A172 (cell line): ENCODE results near the gene GSTA2. TPM values are rescaled to one million over a fixed set of nuclear protein-coding genes. Genes with fewer than 3 reads are reported as not detected.
"Not testable (repeated sequence)": the region's sequence is repeated elsewhere in the genome, so short reads cannot be mapped to it uniquely, and the experiment has no call there.

Experiments used
- DNase-seq: peaks from one replicate; pipeline ENCODE4 v3.0.0-alpha.2; 2015; ENCODE audit warnings: low spot score
- total RNA-seq: library from RNA; depleted of rRNA; stranded (reverse); fragments of >200 nt; shearing (Covaris generic); gene quantifications from 2 replicates; pipeline ENCODE4 v1.2.3, GENCODE V29; 2014; rRNA removed

Gene GSTA2
- not detected in 2 replicates for total RNA-seq

DNA sequence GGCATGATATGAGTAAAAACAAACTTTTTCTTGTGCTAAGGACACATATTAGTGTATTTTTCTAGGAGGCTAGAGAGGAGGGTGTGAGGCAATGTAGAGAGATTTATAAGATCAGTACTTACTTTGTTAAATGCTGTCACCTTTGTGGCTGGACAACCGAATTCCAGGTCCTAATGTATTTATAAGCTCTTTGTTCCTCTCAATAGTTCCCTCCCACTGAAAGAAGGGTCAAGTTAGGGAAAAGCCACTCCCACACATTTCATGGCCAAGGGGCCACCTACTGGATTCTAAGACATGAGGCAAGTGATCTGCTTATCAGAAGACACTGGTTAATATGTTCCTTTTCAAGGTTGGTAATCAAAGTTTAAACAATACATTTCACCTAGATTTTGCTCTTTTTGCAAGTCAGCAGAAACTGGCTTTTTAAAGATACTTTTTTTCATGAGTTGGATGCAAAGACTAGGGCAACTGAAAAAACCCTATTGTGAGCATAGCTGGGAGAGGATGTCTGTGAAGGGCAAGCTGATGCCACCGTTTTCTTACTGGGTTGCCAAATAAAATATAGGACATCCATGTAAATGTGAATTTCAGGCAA lies at the start of gene GSTA2:
Gene GSTA2, minus strand, starts transcription at position 154 of the 595 bp plus-strand sequence. CDS start 5,528 bp downstream, outside the sequence.
- DNase-seq = not testable (repeated sequence)

DNA sequence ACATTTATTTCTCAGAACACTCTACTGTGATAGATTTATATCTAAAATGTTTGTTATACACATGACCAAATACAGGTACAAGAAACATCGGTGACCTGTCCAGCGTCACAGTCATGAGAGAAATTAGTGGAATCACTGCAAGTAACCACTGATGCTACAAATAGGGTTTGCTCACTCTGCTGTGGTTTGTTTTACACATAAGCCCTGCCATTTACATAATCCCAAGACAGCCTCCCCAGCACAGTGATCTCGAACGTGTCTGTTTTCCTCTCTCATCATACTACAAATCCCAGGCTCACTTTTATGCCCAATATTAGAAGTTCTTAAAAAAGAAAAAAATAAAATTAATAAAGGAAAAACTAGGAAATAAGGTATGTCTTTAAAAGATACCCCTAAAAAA lies 46.5 kb upstream of the GSTA2 start:
- DNase-seq = not testable (repeated sequence)

DNA sequence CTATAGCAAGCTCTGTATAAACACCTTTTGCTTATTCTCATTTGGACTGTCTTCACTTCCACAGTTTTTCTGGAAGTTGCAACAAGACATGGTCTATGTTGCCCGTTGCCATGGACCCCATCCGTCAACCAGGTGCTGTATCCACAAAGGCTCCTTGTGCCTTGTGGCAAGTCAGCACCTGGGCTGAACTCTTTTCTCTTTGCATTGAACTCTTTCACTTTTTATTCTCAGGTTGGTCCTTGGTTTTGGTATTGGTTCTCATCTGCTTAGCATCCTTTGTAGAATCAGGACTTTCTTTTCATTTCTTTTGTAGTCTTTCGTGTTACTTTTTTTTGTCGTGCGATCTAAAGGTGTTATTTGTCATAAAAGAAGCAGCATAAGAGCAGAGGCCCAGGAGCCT lies 45.4 kb upstream of the GSTA2 start:
- DNase-seq = no peak

DNA sequence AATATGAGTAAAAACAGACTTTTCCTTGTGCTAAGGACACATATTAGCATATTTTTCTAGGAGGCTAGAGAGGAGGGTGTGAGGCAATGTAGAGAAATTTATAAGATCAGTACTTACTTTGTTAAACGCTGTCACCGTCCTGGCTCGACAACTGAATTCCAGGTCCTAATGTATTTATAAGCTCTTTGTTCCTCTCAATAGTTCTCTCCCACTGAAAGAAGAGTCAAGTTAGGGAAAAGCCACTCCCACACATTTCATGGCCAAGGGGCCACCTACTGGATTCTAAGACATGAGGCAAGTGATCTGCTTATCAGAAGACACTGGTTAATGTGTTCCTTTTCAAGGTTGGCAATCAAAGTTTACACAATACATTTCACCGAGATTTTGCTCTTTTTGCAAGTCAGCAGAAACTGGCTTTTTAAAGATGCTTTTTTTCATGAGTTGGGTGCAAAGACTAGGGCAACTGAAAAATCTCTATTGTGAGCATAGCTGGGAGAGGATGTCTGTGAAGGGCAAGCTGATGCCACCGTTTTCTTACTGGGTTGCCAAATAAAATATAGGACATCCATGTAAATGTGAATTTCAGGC lies 40.5 kb upstream of the GSTA2 start, which contains the start of gene GSTA1:
Gene GSTA1, minus strand, starts transcription at position 149 of the 588 bp plus-strand sequence. CDS start 4,549 bp downstream, outside the sequence.
- not testable (repeated sequence) for DNase-seq

DNA sequence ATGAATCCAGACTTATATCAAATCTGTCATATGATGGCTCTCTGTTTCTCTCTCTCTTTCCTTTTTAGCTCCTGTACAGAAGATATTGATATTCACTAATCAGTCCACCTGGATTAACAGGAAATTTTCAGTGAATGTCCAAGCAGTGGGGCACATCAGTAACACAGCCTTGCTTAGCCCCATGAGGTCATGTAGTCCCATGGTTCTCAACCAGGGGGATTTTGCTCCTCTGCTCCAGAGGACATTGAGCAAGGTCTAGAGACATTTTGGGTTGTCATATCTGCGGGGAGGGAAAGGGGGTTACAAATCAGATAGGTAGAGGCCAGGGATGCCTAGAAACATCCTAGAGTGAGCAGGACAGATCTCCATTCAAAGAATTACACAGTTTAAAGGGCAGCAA lies 39.5 kb upstream of the GSTA2 start:
- DNase-seq = no peak

DNA sequence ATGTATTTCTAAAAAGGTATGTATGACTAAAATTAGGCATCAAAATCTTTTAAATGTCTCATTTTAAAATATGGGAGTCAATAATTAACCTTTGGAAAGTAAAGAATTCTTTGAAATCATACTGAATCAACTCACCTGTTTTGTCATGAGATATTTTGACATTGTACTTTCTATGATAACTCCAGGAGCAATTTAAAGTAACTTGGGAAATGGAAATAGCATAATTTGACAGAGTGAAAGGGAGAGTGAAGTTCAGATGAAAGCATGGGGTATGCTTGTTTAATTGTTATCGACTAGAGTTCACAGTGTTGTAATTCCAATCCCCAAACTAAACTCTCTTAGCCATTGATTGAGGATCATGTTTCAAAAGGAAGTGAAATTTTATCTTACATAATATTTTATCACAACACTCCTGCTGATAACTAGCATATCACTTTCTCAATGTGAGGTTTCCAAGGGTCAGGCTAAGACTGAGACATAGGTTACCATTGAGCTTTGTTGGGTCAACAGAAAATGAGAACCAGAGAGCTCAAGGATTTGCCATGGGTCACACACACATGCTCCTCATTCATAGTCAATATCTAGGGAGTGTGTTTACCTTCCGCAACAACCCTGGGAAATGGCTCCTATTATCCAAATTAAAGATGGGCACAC lies 38.0 kb upstream of the GSTA2 start:
- no peak for DNase-seq

DNA sequence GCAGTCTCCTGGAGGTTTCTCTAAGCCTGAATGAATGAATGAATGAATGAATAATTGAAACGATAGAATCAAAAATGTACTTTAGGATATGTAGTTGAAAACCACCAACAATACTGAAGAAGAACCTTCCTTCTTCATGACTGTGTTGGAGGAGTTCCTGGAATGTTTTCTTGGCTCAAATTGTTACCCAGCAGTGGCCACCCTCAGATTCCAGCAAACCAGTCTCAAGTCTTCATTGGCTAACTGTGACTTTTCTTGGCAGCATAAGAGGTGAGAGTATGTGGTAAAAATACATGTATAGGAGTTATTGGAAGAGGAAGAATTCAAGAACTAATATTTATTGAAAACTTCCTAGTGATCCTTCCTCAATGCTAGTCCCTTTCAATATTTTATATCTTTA lies 36.0 kb upstream of the GSTA2 start:
- not testable (repeated sequence) for DNase-seq

DNA sequence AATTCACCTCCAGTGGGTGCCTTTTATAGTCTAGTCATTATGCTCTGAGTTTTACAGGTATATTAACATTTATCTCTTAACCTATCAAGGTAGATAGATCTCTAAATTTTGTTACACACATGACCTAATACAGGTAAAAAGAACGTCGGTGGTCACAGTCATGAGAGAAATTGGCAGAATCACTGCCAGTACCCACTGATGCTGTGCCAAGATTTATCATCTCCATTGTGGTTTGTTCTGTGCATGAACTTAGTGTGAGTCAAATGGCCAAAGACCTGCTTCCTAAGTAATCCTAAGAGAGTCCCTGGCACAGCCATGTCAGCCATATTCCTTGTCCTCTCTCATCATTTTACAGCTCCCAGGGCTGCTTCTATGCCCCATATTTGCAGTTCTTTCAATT lies 31.1 kb upstream of the GSTA2 start:
- not testable (repeated sequence) for DNase-seq

DNA sequence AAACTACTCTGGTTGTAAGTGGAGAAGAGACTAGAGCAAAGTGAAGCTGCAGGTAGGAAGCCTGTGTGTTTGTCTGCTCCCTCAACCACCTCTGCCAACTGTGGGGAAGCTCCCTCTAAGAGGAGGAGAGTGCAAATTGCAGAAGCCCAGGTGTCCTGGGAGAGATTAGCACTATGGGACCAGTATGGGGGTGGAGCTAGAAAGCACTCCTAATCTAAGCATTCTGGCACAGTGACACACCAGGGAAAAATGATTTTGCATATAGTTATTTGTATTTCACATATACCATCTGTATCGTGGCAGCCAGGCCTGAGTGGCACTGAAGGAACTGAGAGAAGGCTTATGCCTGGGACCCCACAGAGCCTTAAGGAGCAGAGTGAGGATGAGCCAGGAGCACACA lies 27.6 kb upstream of the GSTA2 start:
- DNase-seq = no peak

DNA sequence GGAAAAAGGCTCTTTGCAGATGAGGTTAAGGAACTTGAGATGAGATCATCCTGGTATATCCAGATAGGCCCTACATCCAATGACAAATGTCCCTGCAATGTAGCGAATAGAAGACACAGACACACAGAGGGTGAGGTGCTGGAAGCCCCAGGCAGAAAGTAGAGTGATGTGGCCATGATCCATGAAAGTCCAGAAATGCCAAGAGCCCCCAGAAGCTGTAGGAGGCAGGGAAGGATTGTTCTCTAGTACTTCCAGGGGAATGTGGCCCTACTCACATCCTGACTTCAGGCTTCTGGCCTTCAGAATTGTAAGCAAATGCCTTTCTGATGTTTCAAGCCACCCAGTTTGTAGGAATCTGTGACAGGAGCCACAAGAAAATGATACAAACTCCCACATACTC lies 26.4 kb upstream of the GSTA2 start:
- not testable (repeated sequence) for DNase-seq

DNA sequence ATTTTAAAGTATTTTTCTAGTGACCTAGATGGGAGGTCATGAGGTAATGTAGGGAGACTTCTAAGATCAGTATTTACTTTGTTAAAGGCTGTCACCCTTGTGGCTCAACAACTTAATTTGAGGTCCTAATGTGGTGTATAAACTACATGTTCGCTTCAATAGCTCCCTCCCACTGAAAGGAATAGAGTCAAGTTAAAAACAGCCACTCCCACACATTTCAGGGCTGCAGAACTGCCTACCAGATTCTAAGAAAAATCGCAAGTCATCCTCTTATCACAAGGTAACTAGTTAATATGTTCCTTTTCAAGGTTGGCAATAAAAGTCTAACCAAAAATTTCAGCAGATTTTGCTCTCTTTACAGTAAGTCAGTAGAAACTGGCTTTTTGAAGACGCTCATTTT lies 25.2 kb upstream of the GSTA2 start:
- DNase-seq = no peak

DNA sequence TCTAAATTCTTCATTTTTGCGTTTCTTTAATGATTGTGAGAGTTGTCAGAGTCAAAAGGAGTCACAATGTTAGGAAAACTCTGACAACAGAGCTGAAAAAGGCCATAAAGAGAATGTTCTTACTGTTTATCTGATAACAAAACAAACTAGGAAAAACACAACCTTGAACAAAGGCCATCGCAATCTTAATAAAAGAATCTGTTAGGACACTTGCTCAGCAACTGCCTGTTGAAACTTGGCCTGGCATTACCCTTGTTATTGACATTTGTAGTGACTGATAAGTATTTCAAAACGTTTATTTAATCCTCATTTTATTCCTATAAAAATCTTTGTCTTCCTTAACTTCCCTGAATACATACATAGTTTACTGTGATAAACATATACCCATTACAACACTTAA lies 24.6 kb upstream of the GSTA2 start:
- no peak for DNase-seq

DNA sequence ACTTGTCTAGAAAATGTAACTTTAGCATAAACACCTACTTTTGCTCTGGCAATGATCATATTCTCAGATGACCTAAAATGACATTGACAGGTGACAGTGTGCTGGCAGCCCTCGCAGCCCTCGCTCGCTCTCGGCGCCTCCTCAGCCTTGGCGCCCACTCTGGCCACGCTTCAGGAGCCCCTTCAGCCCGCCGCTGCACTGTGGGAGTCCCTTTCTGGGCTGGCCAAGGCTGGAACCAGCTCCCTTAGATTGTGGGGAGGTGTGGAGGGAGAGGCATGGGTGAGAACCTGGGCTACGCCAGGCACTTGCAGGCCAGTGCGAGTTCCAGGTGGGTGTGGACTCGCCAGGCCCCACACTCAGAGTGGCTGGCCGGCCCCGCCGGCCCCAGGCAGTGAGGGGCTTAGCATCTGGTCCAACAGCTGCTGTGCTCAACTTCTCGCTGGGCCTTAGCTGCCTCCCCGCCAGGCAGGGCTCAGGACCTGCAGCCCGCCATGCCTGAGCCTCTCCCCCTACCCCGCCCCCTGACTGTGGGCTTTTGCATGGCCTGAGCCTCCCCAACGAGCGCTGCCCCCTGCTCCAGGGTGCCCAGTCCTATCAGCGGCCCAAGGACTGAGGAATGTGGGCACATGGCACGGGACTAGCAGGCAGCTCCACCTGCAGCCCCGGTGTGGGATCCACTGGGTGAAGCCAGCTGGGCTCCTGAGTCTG lies 23.1 kb upstream of the GSTA2 start:
- no peak for DNase-seq

DNA sequence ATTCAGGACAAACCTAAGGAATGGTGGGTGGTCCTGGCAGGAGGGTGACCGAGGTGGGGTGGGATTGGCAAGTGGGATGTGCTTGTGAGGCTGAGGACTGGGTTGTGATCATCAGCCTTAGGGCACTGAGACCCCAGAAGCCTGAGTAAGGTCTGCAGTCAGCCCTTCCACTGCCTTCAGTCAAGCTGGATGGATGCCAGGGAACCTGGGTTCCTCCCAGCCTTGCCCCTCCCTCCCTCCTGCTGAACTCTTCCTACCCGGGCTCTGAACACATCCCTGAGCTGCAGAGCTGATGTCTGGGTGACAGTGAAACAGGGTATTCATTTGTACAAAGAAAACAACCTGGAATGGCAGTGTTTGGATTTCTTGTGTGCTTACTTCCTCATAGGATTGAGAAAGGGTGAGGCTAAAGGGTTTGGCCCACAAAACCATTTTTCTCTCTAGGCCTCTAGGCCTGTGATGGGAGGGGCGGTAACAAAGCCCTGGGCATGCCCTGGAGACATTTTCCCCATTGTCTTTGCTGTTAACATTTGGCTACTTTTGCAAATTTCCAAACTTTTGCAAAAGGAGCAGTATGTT lies 19.5 kb upstream of the GSTA2 start:
- not testable (repeated sequence) for DNase-seq

DNA sequence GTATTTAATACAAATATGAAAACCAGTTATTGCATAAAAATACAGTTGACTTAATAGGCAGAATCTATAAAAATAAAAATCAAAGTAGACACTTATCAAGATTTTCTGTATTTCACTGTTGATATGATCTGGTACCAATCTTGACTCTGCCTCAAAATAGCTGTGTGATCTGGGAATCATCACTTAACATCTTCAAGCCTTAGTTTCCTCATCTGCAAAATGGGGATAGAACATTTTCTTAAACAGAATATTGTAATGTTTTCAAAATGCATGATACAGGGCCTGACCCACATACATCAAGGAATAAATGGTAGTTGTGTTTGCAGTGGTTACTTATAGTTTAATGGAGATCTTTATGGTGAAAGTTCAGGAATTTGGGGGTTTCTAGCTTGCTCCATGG lies 18.9 kb upstream of the GSTA2 start:
- DNase-seq = not testable (repeated sequence)

DNA sequence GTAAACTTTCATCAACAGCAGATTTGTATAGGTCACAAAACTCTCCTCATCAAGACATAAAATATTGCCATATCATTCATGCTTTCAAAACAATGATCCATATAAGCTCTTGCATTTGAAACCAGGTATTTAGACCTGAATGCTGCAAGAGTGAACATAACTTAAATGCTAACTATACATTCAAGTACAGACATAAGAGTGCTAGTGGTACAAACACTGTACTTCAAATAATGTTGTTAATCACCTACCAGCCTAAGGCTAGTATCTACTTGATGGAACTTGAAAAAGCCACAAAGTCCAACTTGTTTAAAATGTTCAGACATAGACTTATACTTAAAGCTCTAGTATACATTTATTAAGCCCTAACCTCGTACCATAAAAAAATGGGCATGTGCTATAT lies 16.0 kb upstream of the GSTA2 start:
- no peak for DNase-seq

DNA sequence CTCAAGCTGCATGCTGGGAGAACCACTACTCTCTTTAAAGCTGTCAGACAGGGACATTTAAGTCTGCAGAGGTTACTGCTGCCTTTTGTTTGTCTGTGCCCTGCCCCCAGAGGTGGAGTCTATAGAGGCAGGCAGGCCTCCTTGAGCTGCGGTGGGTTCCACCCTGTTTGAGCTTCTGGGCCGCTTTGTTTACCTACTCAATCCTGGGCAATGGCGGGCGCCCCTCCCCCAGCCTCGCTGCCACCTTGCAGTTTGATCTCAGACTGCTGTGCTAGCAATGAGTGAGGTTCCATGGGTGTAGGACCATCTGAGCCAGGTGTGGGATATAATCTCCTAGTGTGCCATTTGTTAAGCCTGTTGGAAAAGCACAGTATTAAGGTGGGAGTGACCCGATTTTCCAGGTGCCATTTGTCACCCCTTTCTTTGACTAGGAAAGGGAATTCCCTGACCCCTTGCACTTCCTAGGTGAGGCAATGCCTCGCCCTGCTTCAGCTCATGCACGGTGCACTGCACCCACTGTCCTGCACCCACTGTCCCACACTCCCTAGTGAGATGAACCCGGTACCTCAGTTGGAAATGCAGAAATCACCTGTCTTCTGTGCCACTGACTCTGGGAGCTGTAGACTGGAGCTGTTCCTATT lies 13.6 kb upstream of the GSTA2 start:
- DNase-seq = not testable (repeated sequence)

DNA sequence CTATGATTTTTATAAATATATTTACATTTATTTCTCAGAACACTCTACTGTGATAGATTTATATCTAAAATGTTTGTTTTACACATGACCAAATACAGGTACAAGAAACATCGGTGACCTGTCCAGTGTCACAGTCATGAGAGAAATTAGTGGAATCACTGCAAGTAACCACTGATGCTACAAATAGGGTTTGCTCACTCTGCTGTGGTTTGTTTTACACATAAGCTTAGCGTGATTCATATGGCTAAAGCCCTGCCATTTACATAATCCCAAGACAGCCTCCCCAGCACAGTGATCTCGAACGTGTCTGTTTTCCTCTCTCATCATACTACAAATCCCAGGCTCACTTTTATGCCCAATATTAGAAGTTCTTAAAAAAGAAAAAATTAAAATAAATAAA lies 6.1 kb upstream of the GSTA2 start:
- not testable (repeated sequence) for DNase-seq

DNA sequence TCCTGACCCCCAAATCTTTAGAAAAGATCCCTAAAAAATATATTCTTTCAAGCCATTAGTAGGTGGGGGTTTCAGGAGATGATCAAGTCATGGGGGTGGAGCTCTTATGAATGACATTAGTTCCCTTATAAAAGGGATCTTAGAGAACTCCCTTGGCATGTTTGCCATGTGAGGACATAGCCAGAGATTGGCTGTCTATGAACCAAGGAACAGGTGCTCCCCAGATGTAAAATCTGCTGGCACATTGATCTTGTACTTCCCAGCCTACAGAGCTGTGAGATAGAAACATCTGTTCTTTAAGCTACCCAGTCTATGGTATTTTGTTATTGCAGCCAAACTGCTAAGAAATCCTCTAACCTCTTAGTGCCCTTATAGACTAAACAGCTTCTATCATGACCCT lies 4.4 kb upstream of the GSTA2 start:
- not testable (repeated sequence) for DNase-seq

DNA sequence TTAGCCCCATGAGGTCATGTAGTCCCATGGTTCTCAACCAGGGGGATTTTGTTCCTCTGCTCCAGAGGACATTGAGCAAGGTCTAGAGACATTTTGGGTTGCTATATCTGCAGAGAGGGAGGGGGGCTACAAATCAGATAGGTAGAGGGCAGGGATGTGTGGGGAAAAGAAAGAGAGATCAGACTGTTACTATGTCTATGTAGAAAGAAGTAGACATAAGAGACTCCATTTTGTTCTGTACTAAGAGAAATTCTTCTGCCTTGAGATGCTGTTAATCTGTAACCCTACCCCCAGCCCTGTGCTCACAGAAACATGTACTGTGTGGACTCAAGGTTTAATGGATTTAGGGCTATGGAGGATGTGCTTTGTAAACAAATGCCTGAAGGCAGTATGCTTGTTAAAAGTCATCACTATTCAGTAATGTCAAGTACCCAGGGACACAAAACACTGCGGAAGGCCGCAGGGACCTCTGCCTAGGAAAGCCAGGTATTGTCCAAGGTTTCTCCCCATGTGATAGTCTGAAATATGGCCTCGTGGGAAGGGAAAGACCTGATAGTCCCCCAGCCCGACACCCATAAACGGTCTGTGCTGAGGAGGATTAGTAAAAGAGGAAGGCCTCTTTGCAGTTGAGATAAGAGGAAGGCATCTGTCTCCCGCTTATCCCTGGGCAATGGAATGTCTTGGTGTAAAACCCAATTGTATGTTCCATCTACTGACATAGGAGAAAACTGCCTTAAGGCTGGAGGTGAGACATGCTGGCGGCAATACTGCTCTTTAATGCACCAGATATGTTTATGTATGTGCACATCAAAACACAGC lies 1.4 kb downstream of the GSTA2 start:
- DNase-seq = not testable (repeated sequence)
